NCI-H1105 (cell line): ENCODE data around the gene FGD6.
"Not testable (repeated sequence)": the region's sequence is repeated elsewhere in the genome, so short reads cannot be mapped to it uniquely, and the experiment has no call there.

ENCODE experiments used
- DNase-seq: peaks from one replicate; lab custom pipeline; 2025; lab: John Stamatoyannopoulos, UW

Gene FGD6

DNA sequence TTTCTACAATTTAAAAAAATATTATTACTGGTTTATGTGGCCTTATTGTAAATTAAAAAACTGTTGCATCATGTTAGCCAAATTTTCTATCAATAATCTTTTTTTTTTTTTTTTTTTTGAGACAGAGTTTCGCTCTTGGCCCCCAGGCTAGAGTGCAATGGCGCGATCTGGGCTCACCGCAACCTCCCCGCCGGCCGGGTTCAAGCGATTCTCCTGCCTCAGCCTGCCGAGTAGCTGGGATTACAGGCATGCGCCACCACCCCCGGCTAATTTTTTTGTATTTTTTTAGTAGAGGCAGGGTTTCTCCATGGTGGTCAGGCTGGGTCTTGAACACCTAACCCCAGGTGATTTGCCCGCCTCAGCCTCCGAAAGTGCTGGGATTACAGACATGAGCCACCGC is 16.9 kb upstream of the FGD6 start:
- not testable (repeated sequence) for DNase-seq

DNA sequence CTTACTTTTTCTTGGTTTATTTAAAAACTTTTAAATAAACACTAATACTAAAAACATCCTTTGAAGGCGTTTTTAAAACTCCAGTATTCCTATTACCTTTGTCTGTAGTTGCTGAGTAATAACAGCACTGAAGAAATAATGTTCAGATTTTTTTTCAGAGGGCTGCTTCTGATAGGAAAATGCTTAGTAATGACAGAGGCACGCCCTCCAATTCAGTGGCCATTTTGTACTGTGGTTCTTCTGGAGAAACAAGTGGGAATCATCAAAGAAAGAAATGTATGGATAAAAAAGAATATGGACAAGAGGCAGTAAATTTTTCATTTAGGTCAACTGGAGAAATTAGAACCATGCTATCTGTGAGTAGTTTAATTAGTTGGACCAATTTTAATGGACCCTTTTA is 13.9 kb upstream of the FGD6 start:
- DNase-seq, result no peak

DNA sequence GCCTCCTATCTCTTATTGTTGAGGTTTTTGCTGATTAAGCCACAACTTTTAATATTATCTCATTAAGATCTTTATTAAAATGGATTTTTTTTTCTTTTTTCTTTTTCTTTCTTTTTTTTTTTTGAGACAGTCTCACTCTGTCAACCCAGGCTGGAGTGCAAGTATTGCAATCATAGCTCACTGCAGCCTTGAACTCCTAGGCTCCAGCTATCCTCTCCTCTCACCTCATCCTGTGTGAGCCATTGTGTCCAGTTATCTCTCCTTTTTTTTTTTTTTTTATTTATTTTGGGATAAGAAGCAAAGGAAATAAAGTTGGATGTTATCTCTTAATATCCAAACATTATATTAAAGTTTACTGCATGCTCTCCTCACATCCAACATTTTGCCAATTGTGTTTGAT is 13.0 kb upstream of the FGD6 start:
- DNase-seq, result no peak

DNA sequence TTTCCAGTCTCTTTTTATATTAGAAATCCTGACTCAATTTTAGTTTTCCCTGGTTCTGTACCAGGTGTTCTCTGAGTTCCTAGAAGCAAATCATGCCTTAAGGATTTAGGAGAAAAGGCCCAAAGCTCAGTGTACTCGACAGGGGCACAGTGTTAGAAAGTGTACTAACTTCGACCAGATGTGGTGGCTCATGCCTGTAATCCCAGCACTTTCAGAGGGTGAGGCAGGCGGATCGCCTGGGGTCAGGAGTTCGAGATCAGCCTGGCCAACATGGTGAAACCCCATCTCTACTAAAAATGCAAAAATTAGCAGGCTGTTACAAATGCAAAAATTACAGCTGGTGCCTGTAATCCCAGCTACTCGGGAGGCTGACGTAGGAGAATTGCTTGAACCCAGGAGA is 12.4 kb upstream of the FGD6 start:
- DNase-seq, result no peak

DNA sequence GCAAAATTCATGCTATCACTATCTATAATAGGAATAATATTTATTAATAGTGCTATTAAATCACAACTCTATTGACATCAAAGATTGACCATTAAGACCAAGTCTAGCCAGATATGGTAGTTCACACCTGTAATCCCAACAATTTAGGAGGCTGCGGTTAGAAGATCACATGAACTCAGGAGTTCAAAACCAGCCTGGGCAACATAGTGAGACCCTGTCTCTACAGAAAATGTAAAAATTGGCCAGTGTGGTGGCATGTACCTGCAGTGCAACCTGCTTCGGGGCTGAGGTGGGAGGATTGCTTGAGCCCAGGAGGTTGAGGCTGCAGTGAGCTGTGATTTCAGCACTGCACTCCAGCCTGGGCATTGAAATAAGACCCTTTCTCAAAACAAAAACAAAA is 11.3 kb upstream of the FGD6 start:
- DNase-seq, result no peak

DNA sequence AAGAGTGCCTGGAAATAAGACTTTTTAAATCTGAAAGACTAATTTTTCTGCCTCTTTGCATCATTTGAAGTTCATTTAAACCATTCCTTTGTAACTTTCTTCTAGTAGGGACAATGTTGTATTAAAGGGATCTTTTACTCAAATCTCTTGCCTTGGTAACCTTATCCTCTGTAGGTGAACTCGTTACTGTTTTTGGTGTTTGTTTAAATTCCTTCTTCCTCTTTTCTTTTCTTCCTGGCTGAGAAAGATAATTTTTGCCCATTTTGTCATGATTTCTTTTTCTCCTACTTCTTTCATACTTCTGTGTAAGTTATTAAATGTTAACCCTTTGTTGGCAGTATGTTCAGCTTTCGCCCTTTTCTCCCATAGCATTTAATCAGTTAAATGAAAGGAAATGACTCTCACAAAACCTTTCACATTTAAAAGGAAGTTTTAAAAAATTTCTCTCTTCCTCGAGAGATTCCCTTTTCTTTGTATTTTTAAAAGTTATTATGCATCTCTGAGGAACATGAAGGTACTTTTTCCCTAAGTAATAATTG is 10.6 kb upstream of the FGD6 start:
- no peak for DNase-seq

DNA sequence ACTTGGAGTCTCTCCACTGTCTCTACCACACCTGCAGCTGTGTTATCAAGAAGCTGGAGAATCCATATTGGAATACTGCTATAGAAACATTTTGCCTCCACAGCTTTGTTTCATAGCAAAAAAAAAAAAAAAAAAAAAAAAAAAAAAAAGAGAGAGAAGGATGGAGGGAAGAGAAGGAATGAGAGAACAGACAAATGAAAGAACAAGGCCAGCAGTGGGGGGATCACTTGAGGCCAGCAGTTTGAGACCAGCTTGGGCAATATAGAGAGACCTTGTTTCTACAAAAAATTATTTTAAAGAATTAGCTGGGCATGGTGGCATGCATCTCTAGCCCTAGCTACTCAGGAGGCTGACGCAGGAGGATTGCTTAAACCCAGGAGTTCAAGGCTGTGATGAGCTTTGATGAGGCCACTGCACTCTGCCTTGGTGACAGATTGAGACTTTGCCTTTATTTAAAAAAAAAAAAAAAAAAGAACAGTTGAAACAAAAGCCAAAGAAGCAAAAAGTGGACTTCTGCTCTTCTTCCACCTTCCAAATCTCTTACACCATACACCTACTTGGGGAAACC is 8.5 kb upstream of the FGD6 start:
- DNase-seq, result no peak

DNA sequence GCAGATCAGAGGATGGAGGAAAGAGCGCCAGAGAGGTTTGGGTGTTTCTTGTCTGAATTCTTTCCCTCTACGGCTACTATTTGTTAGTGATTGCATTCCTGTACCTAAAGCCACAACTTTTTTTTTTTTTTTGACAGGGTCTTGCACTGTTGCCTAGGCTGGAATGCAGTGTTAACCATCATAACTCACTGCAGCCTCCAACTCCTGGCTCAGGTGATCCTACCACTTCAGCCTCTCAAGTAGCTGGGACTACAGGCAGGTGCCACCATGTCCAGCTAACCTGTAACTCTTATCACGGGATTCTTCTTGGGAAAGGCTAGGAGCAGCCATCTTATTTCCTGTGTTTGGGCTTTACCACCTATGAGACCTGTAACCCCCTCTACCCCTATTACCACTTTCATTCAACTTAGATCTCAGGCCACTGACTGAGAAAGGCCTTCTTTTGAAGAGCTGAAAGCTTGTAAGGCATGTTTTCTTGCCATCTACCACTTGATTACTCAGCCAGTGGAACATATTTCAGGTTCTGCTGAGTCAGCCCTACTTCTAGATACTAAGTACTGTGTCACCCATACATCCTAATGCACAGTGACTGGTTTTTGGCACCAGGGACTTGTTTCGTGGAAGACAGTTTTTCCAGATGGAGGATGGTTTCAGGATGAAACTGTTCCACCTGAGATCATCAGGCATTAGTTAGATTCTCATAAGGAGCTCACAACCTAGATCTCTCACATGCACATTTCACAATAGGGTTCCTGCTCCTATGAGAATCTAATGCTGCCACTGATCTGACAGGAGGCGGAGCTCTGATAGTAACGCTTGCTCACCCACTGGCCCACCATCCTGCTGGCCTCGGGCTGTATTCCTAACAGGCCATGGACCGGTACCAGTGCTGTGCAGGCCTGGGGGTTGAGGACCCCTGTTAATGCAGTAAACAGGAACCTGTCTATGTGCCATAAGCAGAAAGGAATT is 7.2 kb upstream of the FGD6 start:
- DNase-seq, result no peak

DNA sequence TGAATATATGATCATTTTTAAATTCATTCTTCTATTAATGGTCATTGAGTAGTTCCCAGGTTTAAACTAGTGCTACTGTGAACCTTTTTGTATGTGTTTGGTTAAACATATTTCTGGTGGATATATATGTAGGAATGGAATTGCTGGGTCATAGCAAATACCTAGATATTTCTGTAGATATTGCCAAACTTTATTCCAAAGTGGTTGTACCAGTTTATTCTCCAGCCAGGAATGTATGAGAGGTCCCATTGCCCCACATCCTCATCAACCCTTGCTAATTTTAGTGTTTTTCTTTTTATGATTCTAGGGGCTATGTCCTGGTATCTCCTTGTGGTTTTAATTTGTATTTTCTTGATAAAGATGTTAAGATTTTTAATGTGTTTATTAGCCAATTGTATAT is 3.5 kb upstream of the FGD6 start:
- no peak for DNase-seq

DNA sequence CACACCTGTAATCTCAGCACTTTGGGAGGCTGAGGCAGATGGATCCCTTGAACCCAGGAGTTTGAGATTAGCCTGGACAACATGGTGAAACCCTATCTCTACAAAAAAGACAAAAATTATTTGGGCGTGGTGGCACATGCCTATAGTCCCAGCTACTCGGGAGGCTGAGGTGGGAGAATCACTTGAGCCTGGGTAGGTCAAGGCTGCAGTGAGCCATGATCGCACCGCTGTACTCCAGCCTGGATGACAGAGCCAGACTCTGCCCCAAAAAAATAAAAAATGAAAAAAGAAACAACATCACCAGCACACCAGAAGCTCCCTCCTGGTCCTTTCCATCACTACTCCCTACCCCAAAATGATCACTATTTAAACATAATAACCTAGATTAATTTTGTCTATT is 2.9 kb upstream of the FGD6 start:
- DNase-seq, result no peak

DNA sequence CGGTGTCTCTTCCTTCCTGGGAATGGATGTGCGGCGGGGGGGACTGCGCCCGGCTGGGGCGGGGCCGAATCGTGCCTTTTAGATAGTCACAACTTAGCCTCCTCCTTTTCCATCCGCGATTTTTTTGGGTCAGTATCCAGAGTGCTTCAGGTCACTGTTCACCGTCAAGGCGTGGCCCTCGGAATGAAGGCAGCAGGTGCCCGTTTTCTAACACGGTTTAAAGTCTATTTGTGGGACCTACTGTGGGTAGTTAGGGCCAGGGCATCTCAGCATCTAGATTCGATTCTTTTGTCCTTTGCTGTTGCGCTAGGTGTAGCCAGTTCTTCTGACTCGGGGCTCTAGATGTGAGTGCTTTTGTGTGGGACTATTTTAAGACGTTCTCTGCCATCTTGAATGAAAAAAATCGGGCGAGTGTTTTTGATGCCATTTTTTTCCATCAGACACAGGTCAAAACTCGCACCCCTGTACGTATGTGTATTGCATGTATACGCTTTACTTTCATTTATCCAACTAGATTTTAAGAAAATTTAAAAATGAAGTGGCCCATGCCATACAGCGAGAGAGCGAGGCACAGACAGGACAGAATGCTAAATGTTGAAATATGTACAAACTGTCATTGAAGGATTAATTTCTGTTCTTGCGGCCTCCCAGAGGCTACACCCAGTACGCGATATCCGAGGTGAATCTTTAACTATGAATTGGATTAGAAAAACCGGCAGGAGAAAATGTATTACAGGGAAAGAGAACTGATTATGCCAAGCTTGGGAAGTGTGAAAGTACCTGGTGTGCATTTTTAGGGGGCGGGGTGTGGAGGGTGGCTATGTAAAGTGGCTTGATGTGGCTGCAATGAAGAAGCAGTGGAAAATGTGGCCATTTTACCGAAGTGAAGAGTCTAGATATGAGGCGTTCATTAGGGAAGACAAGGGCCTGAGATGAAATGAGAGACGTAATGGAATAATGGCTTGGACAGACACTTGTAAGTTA is 1.2 kb upstream of the FGD6 start:
- DNase-seq, result peak; percentile 78

DNA sequence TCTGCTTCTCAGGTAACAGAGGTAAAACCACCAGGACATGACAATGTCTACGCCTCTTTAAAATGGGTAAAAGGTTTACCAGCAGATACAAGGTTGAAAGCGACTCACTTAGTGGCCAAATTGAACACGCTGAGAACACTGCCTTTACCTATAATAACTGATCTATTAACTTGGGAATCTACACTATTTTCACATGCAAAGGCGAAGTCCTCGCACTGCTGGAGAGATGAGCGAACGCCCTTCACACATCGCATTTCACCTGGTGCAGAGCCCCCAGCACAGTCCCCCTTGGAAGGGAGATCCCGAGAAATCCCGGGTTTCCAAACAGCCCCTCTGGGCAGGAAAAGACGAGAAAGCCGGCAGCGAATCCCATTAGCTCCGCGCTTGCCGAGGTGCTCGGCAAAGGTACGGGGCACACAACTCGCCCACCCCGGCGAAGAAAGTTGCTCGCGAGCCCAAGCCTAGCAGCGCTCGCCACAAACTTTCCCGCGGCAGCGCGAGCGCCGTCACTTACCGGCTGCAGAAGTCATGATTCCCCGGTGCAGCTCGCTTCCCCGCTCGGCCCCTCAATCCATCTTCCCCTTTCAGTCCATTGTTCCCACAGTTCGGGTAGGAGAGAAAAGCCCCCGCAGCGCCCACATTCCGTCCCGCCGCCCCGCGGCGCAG is 423 bp downstream of the FGD6 start:
- DNase-seq, result peak; percentile 68

DNA sequence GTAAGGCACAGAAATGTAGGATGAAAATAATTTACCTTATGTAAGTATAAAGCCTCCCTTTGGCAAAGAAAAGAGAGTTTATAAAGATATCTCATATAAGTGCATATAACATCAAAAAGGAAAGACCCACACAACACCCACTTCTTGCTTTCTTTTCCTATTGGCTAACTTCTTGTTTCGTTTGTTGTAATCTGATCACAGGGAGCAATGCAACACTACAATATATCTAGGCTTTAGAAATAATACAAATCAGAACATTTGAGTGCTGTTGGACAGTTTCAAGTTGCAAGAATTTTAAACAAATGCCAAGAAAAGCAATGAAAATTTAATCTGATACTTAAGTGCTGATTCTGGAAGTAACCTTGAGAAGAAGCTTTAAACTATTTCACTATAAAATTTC is 1.3 kb downstream of the FGD6 start:
- DNase-seq, result no peak

DNA sequence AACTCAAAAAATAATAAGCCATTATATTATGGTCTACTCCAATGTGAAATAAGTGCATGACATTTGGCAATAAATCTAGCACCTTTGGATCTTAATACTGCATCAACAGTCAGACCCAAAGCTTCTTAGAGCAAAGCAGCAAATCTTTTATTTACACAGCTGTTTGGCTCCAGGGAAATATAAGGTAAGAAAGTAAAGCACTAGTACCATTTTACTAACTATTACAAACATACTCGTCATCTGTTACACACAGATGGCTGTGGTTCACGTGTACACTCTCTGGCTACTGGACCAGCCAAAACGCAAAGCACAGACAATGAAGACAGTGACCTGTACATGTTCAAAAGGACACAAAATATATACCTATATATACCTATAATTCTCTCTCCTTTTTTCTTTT is 2.8 kb downstream of the FGD6 start:
- peak; percentile 15 for DNase-seq

DNA sequence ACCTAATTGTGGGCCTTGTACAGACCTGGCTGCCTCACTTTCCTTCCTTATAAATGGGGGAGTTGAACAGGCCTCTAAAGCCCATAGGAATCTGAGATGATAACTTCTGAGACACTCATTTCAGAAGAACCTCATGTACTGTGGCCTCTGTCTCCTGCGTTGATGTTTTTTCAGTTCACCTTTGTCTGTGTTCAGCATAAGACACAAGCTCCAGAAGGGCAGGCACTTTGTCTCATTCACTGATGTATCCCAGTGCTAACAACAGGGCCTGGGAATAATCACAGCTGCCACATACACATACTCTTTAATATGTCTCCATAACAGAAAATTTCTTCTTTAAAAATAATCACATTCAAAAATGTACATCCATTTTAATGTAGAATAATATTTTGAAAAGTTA is 3.3 kb downstream of the FGD6 start:
- DNase-seq, result no peak

DNA sequence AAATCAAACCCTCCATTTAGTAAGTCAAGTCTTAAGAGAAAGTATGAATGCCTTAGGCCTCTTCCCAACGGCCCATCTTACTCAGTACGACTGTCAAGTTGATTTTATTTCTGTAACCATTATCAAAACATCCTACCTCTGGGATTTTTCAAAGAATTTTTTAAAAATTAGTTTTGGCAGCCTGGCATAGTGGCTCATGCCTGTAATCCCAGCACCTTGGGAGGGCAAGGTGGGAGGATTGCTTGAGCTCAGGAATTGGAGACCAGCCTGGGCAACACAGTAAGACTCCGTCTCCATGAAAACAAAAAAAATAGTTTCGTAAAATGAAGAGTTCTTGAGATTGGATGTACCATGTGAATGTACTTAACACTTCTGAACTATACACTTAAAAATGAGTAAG is 4.1 kb downstream of the FGD6 start:
- no peak for DNase-seq

DNA sequence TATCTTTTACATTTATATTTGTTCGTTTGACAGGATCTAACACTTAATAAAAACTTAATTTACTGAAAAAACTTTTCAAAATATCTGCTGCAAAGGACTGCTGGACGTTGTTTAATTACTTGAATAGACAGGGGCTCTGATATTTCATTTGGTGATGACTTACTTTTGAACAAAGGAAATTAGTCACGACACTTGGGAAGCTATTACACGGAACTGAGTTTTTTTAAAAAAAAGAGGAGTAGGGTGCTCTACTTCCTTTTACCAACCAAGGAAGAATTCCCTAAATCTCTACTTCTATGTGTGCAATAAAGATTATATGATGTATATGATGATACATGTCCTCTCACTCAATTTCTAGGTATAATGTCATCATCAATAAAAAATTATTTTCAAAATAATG is 4.7 kb downstream of the FGD6 start:
- DNase-seq, result no peak

DNA sequence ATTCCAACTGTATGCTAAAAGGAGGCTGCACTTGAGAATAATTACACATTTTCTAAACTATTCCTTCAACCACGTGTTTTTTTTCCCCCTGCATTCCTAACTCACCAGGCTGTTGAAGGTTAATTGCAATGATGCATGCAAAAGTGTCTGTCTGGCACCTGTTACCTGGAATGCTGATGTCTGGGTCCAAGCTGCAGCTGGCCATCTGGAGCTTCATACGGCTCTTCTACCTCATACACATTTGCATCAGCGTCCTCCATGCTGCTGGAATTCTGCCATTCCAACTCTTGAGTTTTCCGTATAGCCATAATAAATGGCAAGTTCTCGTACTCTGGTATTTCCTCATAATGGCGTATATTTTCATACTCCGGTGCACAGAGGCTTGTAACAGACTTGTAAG is 8.6 kb downstream of the FGD6 start:
- peak; percentile 44 for DNase-seq

DNA sequence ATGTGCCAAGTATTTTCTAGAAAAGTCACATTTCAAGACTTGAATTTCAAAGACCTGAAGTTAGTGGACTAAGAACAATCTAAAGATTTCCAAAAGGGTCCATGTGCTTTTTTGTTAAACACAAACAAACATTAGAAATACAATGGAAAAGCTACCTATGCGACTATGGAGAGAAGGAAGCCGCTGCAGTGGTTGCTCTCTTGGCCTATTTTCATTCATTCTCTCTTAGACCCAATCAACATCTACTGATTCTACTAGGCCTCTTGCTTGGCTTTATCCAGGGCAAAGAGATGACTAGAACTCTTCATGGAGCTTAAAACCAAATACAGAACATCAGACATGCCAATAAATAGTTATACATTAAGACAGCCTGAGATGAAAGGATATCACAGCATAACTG is 9.9 kb downstream of the FGD6 start:
- DNase-seq, result no peak

DNA sequence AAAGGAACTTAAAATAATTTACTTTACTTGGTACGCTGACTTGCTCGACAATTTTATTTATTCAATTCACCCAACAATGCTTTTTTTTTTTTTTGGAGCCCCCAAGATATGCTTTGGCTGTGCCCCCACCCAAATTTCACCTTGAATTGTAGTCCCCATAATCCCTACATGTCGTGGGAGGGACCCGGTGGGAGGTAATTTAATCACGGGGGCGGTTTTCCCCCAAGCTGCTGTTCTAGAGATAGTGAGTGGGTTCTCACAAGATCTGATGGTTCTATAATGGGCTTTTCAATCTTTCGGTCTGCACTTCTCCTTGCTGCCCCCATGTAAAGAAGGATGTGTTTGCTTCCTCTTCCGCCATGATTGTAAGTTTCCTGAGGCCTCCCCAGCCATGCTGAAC is 10.4 kb downstream of the FGD6 start:
- DNase-seq, result no peak

DNA sequence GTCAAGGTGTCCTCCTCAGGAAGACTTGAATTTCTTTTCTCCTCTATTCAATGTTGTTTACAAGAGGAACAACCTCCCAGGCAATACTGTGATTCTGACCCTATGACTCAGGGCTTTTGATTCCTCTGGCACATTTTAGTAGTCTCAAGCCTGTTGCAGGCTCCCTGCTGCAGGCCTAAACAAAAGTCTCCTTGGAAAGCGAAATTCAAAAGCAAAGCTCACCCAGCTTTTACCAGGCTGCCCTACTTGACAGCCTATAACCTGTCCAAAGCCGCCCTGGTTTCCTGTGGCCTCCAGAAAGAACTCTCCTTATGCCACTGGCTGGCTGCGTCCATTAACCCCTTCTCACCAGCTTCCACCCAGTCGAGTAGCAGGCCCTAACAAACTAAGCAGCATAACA is 11.6 kb downstream of the FGD6 start:
- no peak for DNase-seq
